Gastroesophageal sphincter (tissue), 4 donors: Measurements from ENCODE around the gene LIPA. TPM values are rescaled to one million over a fixed set of nuclear protein-coding genes. Genes with fewer than 3 reads are reported as not detected.

Experiments used
- ATAC-seq: fragments of 150-250 bp; one replicate; pipeline ENCODE4 v1.9.1; 2016; ENCODE audit warnings: mild to moderate bottlenecking, moderate library complexity
- H3K27ac ChIP-seq, 4 donors: fragments of 200-600 bp; sonication (generic) in 3 of 4; 1 replicate in 3 of 4; 2 replicates in 1 of 4; pipeline ENCODE4 v1.5.1; 2016 to 2019
- H3K27me3 ChIP-seq: fragments of 200-600 bp; sonication (generic); one replicate; pipeline ENCODE4 v1.5.1; 2019
- H3K36me3 ChIP-seq, 2 donors: fragments of 200-600 bp; sonication (generic); one replicate each; pipeline ENCODE4 v1.5.1; 2019; ENCODE audit warnings: control low read depth in 1 of 2
- H3K4me1 ChIP-seq, 3 donors: fragments of 200-600 bp; sonication (generic); 1 replicate in 2 of 3; 2 replicates in 1 of 3; pipeline ENCODE4 v1.5.1; 2016 to 2019; ENCODE audit warnings: control low read depth in 2 of 3
- H3K4me3 ChIP-seq, 2 donors: fragments of 200-600 bp; sonication (generic); one replicate each; pipeline ENCODE4 v1.5.1; 2019; ENCODE audit warnings: mild to moderate bottlenecking in 1 of 2, moderate library complexity in 1 of 2
- H3K9me3 ChIP-seq, 3 donors: fragments of 200-600 bp; sonication (generic); one replicate each; pipeline ENCODE4 v1.5.1; 2017 to 2019; ENCODE audit warnings: control low read depth in 2 of 3
- EP300 ChIP-seq: sonication (generic); formaldehyde crosslinking; IDR thresholded peaks from one replicate; pipeline ENCODE4 v1.6.1; 2017; ENCODE audit warnings: antibody characterized with exemption, mild to moderate bottlenecking
- POLR2A ChIP-seq, 2 donors: fragments of 450-650 bp; IDR thresholded peaks; one replicate each; pipeline ENCODE4 v1.6.1; 2017; ENCODE audit warnings: antibody characterized with exemption in 2 of 2, mild to moderate bottlenecking in 2 of 2, moderate library complexity in 1 of 2
- POLR2AphosphoS5 ChIP-seq: sonication (generic); formaldehyde crosslinking; IDR thresholded peaks from one replicate; pipeline ENCODE4 v1.6.1; 2017; ENCODE audit warnings: antibody characterized with exemption
- WGBS, 2 donors: methylation state at CpG; one replicate each; pipeline ENCODE4 v1.1.5; 2018; ENCODE audit warnings: low coverage in 1 of 2; 5-methylcytosine and 5-hydroxymethylcytosine counted together
- total RNA-seq, 4 donors: library from RNA; depleted of rRNA; stranded (reverse); fragments of >200 nt; gene quantifications; one replicate each; pipeline ENCODE4 v1.1.0, GENCODE V29; 2016
- TF ChIP-seq, protein P1 (sequence below), 4 experiments: fragments of 200-600 bp in 2 of 4; fragments of 450-650 bp in 2 of 4; sonication (generic) in 1 of 4; IDR thresholded peaks; one replicate each; pipeline ENCODE4 v1.5.1; 2017 to 2019; ENCODE audit warnings: antibody characterized with exemption in 4 of 4, mild to moderate bottlenecking in 2 of 4, moderate library complexity in 2 of 4

The LIPA gene
- 10 to 100 TPM; 15.7 to 46.0 (median 22.3) TPM for total RNA-seq

DNA sequence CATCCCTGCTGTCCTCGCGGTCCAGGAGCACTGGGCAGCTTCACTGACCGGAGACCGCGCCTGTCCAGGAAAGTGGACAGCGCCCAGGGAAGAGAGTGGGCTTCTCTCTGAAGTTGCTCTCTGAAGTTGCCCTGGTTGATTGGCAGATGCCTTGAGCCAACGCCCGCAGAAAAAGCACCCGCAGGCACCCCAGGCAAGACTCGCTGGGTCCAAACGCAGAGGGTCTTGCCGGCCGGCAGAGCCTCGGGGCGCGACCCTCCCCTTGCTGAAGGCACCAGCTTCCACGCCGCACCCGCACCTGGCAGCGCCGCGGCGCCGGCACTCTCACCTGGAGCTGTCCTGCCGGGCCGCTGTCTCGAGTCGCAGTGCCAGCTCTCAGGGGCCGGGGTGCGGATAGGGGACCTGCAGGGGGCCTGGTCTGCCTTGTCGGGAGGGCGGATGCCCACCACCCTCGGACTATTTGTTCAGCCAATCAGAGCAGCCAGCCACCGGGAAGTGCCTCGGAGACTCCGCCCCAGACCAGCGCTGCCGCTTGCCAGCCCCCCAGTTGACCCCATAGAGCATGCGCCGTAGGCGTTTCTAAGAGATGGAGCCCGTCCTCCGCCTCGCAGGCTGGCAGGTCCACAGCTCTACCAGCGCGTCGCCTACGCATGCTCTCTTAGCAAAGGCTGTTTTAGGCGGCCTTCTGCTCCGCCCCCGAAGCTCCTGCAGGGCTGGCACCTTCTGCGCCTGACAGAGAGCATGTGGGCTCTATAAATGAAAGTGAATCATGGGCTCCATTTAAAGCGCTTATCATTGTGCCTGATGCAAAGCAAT, at the start of gene LIPA:
TSS of gene LIPA (minus strand) at position 367 of the 816 bp plus-strand sequence. CDS start 4,127 bp downstream, outside the sequence.
- WGBS, 2 donors = 0% methylated on average over 5 to 9 of the region's 53 CpGs
- TF ChIP-seq, protein P1, sequence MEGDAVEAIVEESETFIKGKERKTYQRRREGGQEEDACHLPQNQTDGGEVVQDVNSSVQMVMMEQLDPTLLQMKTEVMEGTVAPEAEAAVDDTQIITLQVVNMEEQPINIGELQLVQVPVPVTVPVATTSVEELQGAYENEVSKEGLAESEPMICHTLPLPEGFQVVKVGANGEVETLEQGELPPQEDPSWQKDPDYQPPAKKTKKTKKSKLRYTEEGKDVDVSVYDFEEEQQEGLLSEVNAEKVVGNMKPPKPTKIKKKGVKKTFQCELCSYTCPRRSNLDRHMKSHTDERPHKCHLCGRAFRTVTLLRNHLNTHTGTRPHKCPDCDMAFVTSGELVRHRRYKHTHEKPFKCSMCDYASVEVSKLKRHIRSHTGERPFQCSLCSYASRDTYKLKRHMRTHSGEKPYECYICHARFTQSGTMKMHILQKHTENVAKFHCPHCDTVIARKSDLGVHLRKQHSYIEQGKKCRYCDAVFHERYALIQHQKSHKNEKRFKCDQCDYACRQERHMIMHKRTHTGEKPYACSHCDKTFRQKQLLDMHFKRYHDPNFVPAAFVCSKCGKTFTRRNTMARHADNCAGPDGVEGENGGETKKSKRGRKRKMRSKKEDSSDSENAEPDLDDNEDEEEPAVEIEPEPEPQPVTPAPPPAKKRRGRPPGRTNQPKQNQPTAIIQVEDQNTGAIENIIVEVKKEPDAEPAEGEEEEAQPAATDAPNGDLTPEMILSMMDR (IDR thresholded peaks at IDR 0.05) = peak in 1 of 4 experiments; percentile 20
- TF ChIP-seq EP300 (peak; percentile 11), POLR2A (IDR thresholded peaks at IDR 0.05) (peak; percentile 47 to 55), POLR2AphosphoS5 (no peak)
- no peaks in the 10 kb centered on the region for H3K27me3 ChIP-seq
- H3K4me1 ChIP-seq = peaks cover under 1 to 31% (median 3%) of the 10 kb centered on the region in 3 donors
- no peaks in the 10 kb centered on the region for H3K9me3 ChIP-seq
- H3K4me3 ChIP-seq = peak within 1 kb of the TSS; percentile 55 to 80
- H3K27ac ChIP-seq = peak within 1 kb of the TSS; percentile 14 to 92 (median 87)
- peaks cover 0 to 5% of the 10 kb centered on the region in 2 donors for H3K36me3 ChIP-seq
- peak; percentile 100 for ATAC-seq

DNA sequence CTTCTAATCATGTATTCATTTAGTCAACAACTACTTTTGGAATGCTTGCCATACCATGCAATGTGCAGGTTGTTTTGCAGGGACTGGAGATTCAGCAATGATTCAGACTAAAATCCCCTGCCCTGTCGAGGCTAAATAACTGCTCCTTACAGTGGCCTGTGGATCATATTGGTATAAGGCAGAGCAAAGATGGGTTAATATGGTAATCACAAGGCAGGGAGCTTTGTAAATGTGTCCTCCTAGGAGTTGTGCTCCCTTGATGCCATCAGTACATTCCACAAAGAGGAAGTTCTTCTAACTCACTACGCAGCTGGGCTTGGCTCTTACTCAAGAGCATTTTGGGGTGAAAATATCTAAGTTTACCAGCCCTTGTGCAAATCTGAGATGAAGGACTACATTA, 49.7 kb upstream of the LIPA start:
- peak; percentile 65 for ATAC-seq
- no peaks in the 10 kb centered on the region for H3K27me3 ChIP-seq
- 0% methylated on average over 2 of the region's 2 CpGs; no CpG with 5 or more reads in 1 of the 2 donors for WGBS, 2 donors
- H3K36me3 ChIP-seq = peaks cover 0 to 6% of the 10 kb centered on the region in 2 donors
- H3K27ac ChIP-seq = peak overlapping the region; percentile 81 to 93 (median 86)
- H3K4me1 ChIP-seq = peaks cover 3 to 45% (median 14%) of the 10 kb centered on the region in 3 donors
- TF ChIP-seq POLR2A (IDR thresholded peaks at IDR 0.05) (no peak), EP300 (no peak), POLR2AphosphoS5 (peak; percentile 26)
- no peaks in the 10 kb centered on the region for H3K9me3 ChIP-seq
- peak overlapping the region; percentile 55 to 78 for H3K4me3 ChIP-seq

DNA sequence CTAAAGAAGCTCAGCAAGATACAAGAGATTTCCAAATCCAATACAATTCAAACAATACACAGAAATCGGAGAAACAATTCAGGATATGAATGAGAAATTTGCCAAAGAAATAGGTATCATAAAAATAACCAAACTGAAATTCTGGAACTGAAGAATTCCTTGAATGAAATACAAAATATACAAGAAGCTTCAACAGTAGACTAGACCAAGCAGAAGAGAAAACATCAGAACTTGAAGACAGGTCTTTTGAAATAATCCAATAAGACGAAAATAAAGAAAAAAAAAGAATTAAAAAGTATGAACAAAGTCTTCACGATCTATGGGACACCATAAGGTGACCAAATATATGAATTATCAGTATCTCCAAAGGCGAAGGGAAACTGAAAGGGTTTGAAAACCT, 47.5 kb upstream of the LIPA start:
- Histone ChIP-seq H3K4me3 (no peak overlapping the region), H3K27ac (no peak overlapping the region), H3K9me3 (no peaks in the 10 kb centered on the region), H3K36me3 (no peaks in the 10 kb centered on the region), H3K27me3 (no peaks in the 10 kb centered on the region), H3K4me1 (peaks cover 9 to 54% (median 18%) of the 10 kb centered on the region in 3 donors)
- TF ChIP-seq, protein P1 (IDR thresholded peaks at IDR 0.05) = no peak
- 67 to 82% methylated on average over 2 to 4 of the region's 4 CpGs for WGBS, 2 donors
- ATAC-seq = no peak

DNA sequence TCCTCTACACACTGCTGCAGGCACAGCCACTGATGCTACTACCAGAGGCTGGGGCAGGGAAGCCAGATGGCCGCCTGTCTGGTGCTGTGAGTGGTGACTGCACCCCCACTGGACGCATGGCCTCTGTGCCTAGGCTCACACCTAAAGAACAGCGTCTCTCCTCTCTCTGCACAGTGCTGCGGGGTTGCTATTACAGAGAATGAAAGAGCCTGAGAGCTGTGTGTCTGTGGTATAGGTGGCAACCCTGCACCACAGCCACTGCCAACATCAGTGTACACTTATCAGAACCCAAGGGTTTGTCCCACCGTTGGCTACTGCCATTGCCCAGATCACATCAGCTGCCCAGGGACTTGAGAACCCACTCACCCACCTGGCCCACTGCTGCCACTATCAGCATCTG, 46.2 kb upstream of the LIPA start:
- ATAC-seq = no peak
- Histone ChIP-seq H3K4me3 (no peak overlapping the region), H3K27ac (no peak overlapping the region), H3K36me3 (no peaks in the 10 kb centered on the region), H3K27me3 (no peaks in the 10 kb centered on the region), H3K9me3 (no peaks in the 10 kb centered on the region), H3K4me1 (peaks cover 9 to 42% (median 9%) of the 10 kb centered on the region in 3 donors)
- 90% methylated on average over 2 of the region's 5 CpGs; no CpG with 5 or more reads in 1 of the 2 donors for WGBS, 2 donors
- TF ChIP-seq POLR2AphosphoS5 (no peak), EP300 (no peak), POLR2A (IDR thresholded peaks at IDR 0.05) (no peak)
- TF ChIP-seq, protein P1 (IDR thresholded peaks at IDR 0.05) = no peak

DNA sequence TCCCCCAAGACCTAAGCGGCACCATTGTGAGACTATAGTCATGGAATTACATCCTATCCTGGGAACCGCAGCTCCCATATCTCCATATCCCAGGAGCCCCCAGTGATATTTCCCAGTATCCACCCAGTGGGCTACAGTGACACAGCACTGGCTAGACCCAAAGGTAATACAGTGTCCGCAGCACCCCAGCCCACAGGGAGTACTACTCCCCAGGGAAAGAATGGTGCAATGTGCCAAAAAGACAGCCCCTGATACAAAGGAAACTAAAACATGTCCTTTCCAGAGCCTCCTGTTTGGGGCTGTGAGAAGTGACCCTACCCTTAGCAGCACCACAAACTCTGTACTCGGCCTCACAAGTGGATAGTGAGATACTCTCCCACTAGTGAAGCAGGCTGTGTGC, 45.8 kb upstream of the LIPA start:
- Histone ChIP-seq H3K36me3 (no peaks in the 10 kb centered on the region), H3K4me1 (peaks cover 9 to 38% (median 9%) of the 10 kb centered on the region in 3 donors), H3K9me3 (no peaks in the 10 kb centered on the region), H3K4me3 (no peak overlapping the region), H3K27me3 (no peaks in the 10 kb centered on the region), H3K27ac (peak overlapping the region in 1 of 4 donors; percentile 66)
- ATAC-seq = no peak
- TF ChIP-seq POLR2AphosphoS5 (no peak), EP300 (no peak), POLR2A (IDR thresholded peaks at IDR 0.05) (no peak)
- TF ChIP-seq, protein P1 (IDR thresholded peaks at IDR 0.05) = no peak
- 92 to 100% methylated on average over 2 to 3 of the region's 4 CpGs for WGBS, 2 donors
